Glomerular visceral epithelial cell (primary cell): ENCODE results near the gene ANKRD22.

Experiments used
- DNase-seq: peaks from one replicate; pipeline ENCODE4 v3.0.0-alpha.2; 2016; ENCODE audit errors: extremely low spot score

Gene ANKRD22

DNA sequence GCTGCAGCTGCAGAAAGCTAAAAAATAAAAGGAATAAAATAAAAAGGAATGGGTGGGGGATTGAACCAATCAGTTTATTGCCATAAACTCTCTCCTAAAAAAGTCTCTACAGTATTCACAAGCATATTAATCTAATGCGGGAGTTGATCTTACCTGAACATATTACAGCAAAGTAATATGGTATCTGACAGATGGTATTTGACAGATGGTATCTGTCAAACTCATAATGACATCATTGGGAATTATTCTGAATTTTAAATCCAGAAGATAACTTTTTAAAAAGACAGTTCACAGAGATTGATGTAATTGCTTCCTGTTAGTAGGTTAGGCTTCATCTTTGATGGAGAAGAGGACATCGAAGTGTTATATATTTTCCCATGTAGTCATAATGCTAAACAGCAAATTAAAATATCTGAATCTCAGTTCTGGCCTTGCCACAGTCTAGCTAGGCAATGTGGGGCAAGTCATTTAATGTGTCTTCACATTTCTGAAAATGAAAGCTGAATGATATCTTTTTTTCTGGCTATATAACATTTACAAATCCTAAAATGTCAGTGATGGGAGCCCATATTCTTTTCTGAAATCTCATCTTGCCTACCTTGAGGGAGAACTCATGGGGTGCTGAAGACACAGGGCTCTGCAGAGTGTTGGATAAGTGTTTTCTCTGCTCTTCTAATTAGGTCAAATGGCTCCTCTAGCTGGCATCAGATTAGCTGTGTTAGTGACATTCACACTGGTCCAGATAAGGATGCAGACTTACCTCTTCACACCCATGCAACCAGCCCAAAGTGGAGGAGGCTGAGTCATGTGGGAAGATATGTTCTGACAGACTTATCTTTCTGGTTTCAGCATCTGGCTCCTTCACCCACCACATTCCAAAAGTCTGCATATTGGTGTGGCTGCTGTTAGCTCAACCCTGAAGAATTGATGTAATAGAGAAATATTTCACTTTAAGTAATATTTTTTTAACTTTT lies 51.2 kb downstream of the ANKRD22 start:
- no peak for DNase-seq

- DNase-seq = no peak
Measured at GRCh38 chr10:88794731-88795130, 56.9 kb downstream of the ANKRD22 start.

- peak; percentile 26 for DNase-seq
Measured at GRCh38 chr10:88793712-88794299, 57.8 kb downstream of the ANKRD22 start.

DNA sequence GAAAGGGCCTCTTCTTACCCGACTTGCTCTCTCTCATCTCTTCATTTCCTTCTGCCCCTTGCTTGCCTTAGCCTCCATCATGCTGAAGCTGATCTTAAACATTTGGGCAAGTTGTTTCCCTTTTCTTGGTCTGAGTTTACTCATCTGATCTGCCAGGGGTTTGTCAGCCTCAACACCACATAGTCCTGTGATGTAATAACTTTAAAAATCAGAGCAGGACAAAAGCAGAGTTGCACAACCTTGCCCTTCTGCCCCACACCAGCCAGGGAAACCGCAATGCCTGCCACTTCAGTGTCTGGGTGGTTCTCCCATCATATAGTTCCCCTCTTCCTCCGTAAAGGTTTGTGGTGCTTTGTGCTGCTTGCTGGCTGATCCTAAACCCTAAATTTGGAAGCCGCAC lies 59.0 kb downstream of the ANKRD22 start:
- DNase-seq = peak; percentile 69

GRCh38 chr10:88791924-88792323 lies 59.7 kb downstream of the ANKRD22 start:
- peak; percentile 19 for DNase-seq

DNA sequence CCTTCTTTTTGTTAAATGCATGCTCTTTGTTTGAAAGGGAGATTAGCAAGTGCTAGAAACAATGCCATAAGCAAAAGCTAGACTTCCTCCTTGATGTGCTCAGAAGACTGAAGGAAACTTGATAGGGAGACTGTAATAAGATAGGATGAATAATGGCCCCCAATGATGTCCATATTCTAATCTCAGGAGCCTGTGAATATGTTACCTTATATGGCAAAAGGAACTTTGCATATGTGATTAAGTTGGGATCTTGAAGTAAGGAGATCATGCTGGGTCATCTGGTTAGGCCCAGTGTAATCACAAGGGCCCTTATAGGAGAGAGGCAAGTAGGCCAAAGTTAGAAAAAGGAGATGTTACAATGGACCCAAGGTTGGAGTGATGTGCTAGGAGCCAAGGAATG lies 62.7 kb downstream of the ANKRD22 start:
- no peak for DNase-seq

GRCh38 chr10:88787463-88787862 lies 64.2 kb downstream of the ANKRD22 start:
- no peak for DNase-seq

GRCh38 chr10:88786032-88786770 lies 65.4 kb downstream of the ANKRD22 start:
- DNase-seq = no peak

DNA sequence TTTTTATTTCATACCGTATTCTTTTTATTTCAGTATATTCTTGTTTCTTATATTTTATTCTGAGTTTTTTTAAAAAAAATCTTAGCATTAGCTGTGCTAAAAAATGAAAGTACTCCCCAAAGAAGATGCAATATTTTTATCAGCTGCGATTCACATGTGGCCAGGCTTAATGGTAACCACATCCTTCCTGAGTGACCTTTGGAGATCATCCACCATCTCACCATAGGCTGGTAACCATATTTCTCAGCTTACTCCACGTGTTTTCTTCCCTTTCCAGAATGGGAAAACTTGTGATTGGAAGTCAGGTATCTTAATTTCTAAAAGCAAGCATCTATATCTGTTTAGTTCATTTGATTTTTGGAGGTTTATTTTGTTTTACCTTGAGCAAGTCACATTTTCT lies 67.9 kb downstream of the ANKRD22 start:
- no peak for DNase-seq

GRCh38 chr10:88782222-88782621 lies 69.4 kb downstream of the ANKRD22 start:
- DNase-seq = no peak

- DNase-seq = no peak
Measured at GRCh38 chr10:88781206-88781605, 70.4 kb downstream of the ANKRD22 start.
